Activated CD8-positive, alpha-beta memory T cell treated with anti-CD3 and anti-CD28 coated beads for 1 hour (primary cell): ENCODE measurements around the gene DEFB121.
"Not testable (repeated sequence)": the region's sequence is repeated elsewhere in the genome, so short reads cannot be mapped to it uniquely, and the experiment has no call there.

Experiments used
- DNase-seq, 2 donors: peaks; one replicate each; pipeline ENCODE4 v3.0.0-alpha.2; 2020; ENCODE audit warnings: low read depth in 1 of 2; ENCODE audit errors: extremely low read depth in 1 of 2

Gene DEFB121, protein sequence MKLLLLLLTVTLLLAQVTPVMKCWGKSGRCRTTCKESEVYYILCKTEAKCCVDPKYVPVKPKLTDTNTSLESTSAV

DNA sequence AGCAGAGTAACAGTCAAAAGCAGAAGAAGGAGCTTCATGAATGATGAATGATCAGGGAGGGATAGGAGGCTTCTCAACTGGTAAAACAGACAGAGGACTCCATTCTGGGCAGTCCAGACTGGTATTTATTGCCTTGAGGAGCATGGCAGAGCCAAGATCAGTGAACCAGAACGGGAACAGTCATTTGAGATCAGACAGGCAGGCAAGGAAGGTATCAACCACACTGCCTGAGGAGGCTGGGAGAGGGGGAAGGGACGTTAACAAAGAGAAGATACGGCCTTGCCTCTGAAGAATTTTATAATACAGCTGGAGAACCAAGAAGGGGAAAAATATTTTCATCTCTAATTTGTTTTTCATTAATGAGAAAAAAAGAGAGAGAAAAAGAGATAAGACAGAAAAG, at the start of gene DEFB121:
DEFB121 (minus strand) TSS at position 101 of the 400 bp plus-strand sequence; CDS start at position 38, 63 bp downstream.
- DNase-seq: no peak

- no peak for DNase-seq
Measured at GRCh38 chr20:31454361-31454760, 48.3 kb upstream of the DEFB121 start.

DNA sequence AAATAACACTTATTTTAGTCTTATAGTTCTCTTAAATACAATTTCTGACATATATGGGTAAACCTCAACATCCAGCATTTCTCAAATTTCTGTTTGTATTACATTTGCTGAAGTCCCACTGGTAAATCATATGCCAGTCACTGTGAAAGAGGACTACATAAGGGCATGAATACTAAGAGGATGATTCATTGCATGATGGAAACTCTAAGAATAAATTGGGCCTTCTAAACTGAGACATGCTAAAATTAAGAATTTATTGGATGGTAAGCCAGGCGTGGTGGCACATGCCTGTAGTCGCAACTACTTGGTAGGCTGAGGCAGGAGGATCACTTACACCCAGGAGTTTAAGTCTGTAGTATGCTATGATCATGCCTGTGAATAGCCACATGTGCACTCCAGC, 46.6 kb upstream of the DEFB121 start:
- no peak for DNase-seq

- no peak for DNase-seq
Measured at GRCh38 chr20:31449511-31450414, 43.7 kb upstream of the DEFB121 start.

DNA sequence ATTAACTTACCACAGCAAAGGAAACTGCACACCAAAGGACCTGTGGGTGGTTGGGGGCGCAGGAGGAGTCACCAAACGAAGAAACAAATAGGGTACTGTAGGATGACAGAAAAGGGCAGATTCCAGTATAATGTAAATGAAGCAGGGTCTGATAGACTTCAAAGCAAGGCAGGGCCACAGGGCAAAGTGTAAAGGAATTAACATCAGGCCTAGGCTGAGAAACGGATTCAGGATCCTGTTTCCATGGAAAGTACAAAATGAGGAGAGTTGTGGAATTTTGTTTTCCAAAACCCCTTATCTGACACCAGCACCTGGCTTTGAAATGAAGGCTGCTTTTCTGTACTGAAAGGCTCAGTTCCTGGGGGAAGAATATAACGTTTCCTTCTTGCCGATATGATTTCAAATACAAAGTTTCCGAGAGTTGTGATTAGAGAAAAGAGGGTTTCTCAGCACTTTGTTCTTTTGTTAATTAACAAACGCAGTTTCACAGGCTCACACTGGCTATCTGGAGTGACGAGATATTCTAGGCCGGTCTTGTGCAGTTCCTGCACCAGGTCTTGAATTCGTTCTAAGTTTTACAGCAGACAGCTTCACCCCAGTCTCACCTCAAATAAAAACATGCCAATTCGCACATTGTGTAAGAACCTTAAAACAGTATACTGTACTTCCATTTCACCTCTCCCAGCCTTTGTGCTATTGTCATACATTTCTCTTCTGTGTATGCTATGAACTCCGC, 40.2 kb upstream of the DEFB121 start:
- no peak for DNase-seq

DNA sequence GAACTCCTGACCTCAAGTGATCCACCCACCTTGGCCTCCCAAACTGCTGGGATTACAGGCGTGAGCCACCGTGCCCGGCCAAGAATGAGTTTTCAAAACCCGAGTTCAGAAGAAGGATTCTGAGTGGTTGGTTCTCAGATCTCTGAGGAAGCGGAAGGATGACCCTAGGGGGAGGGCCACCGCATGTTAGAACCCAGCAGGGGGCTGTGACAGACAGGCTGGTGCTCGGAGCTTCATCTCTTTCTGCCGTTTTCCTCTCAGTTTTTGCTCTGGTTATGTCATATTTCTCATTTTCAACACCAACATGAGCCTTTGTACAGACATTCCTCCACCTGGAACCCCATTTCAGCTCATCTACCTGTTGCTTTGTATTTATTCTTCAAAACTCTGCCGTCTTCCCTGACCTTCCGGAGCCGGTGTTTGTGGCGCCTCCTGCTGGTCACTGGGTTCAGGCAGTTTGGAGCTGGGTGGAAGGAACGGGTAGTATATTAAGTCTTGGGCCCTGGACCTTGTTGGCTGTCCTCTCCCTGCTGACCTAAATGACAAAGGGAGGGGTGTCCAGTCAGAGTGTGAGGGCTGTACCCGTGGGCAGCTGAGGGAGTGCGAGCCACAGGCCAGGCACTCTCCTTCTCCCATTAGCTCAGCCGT, 34.1 kb upstream of the DEFB121 start, which contains the start of gene DEFB123:
DEFB123 (plus strand) TSS at position 621 of the 648 bp plus-strand sequence. CDS start 67 bp downstream, outside the sequence.
- DNase-seq: no peak

- DNase-seq: no peak
Measured at GRCh38 chr20:31430568-31431115, 24.6 kb upstream of the DEFB121 start.

DNA sequence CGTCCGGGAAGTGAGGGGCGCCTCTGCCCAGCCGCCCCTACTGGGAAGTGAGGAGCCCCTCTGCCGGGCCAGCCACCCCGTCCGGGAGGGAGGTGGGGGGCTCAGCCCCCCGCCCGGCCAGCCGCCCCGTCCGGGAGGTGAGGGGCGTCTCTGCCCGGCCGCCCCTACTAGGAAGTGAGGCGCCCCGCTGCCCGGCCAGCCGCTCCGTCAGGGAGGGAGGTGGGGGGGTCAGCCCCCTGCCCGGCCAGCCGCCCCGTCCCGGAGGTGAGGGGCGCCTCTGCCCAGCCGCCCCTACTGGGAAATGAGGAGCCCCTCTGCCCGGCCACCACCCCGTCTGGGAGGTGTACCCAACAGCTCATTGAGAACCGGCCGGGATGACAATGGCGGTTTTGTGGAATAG, 21.6 kb upstream of the DEFB121 start:
- DNase-seq: not testable (repeated sequence)

DNA sequence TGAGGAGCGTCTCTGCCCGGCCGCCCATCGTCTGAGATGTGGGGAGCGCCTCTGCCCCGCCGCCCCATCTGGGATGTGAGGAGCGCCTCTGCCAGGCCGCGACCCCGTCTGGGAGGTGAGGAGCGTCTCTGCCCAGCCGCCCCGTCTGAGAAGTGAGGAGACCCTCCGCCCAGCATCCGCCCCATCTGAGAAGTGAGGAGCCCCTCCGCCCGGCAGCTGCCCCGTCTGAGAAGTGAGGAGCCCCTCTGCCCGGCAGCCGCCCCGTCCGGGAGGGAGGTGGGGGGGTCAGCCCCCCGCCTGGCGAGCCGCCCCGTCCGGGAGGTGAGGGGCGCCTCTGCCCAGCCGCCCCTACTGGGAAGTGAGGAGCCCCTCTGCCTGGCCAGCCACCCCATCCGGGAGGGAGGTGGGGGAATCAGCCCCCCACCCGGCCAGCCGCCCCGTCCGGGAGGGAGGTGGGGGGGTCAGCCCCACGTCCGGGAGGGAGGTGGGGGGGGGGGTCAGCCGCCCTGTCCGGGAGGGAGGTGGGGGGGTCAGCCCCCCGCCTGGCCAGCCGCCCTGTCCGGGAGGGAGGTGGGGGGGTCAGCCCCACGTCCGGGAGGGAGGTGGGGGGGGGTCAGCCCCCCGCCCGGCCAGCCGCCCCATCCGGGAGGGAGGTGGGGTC, 21.0 kb upstream of the DEFB121 start:
- DNase-seq: not testable (repeated sequence)

- DNase-seq: no peak
Measured at GRCh38 chr20:31425797-31426196, 19.8 kb upstream of the DEFB121 start.

DNA sequence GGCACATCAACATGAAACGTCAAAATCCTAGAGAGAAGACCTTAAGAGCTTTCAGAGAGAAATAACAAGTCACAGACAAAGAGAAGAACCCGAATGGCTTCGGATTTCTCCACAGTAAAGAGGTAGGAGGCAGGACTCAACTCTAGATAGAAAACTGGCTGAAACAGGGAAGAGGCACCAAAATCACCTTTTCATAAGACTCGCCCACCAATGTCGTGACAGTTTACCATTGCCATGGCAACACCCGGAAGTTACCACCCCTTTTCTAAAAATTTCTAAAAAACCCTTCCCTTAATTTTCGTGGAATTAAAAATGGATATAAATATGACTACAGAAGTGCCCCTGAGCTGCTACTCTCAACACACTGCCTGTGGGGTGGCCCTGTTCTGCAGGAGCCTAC, 12.3 kb upstream of the DEFB121 start:
- DNase-seq: no peak

DNA sequence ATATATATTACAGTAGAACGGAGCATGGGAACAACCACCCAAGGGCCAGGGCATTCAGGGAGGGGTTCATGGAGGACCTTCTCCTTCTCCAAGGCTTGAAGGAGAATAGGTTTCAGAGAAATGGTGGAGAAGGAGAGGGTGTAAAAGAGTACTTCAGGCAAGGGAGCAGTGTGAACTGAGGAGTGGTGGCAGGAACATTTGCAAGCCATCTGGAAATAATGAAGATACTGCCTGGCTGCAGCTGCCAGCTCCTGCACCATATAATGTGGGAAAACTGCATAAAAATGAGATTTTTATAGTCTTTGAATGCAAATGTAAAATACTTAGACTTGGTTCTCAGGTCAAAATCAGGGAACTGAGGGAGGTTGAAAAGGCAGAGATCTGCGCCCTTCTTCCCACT, 9.6 kb upstream of the DEFB121 start:
- DNase-seq: no peak

GRCh38 chr20:31414381-31414780, 8.4 kb upstream of the DEFB121 start:
- no peak for DNase-seq

GRCh38 chr20:31410011-31410410, 4.0 kb upstream of the DEFB121 start:
- no peak for DNase-seq

GRCh38 chr20:31403886-31404285, 2.1 kb downstream of the DEFB121 start:
- DNase-seq: no peak

GRCh38 chr20:31394900-31395299, 11.1 kb downstream of the DEFB121 start:
- DNase-seq: no peak

DNA sequence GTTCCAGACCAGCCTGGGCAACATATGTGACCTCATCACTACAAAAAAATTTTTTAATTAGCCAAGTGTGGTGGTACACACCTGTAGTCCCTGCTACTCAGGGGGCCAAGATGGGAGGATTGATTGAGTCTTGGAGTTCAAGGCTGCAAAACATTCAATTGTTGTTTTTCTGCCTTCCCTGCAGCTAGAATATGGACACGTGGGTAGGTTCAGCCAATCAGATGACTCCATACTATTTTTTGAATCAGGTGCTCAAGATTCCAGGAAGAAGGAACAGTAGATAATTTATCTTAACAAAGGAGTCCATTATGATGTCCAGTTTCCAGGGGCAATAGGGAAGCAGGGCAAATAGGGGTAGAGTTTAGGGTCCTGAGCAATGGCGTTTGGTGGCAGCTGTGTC, 13.2 kb downstream of the DEFB121 start:
- DNase-seq: no peak

DNA sequence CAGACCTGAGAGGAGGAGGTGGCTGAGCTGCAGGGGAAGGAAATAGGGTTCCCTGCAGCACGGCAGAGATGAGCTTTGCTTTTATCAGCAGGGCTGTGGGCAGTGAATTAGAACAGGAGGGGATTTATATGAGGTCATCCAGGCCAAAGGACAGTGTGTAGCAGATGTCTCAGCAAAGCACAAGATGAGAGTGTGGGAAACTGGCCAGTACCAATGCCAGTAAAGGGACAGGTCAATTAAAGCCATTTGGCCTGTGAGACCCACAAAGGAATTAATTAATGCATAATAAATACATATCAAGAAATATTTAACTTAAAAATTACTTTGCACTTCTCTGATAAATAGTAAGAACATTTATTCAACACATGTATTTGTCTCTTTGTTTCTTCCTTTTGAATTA, 15.5 kb downstream of the DEFB121 start, which contains the start of gene DEFB119:
DEFB119 (minus strand) TSS at position 101 of the 400 bp plus-strand sequence. CDS start 107 bp downstream, outside the sequence.
- DNase-seq: no peak

- DNase-seq: no peak
Measured at GRCh38 chr20:31374346-31374745, 31.7 kb downstream of the DEFB121 start.

DNA sequence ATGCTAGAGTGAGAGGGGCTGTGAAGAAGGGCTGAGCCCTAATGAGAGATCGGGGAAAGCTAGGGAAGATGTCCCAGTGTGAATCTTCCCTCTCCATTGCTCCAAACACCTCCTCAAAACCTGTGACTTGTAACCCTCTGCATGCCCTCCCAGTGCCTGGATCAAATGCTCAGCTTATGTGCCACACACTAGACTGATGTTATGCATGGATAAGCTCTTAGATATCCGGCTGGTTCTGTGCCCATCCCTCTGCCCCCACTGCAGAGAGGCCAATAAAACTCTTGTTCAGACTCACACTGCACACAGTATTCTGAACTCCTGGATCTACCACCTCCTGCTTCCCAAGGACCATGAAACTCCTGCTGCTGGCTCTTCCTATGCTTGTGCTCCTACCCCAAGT, 37.7 kb downstream of the DEFB121 start, which contains the start of gene DEFB118:
DEFB118 (plus strand) TSS at position 301 of the 400 bp plus-strand sequence; CDS start at position 351, 50 bp downstream.
- no peak for DNase-seq
